Hepatocyte (in vitro differentiated cells): ENCODE results near the gene LRRC26. TPM values are rescaled to one million over a fixed set of nuclear protein-coding genes. Genes with fewer than 3 reads are reported as not detected.

Experiments
- DNase-seq: peaks from one replicate; pipeline ENCODE4 v3.0.0-alpha.2; 2016; ENCODE audit warnings: low spot score
- H2AFZ ChIP-seq: fragments of 200-600 bp; sonication (generic); 2 replicates; pipeline ENCODE4 v1.6.0; 2016; ENCODE audit warnings: antibody characterized with exemption, mild to moderate bottlenecking
- H3K27ac ChIP-seq: fragments of 200-600 bp; sonication (generic); 2 replicates; pipeline ENCODE4 v1.5.1; 2016; ENCODE audit warnings: mild to moderate bottlenecking
- H3K27me3 ChIP-seq: fragments of 200-600 bp; sonication (generic); 2 replicates; pipeline ENCODE4 v1.6.1; 2016
- H3K36me3 ChIP-seq: fragments of 200-600 bp; sonication (generic); replicated peaks from 2 replicates; pipeline ENCODE4 v1.5.1; 2016; ENCODE audit warnings: low read depth; ENCODE audit not compliant: insufficient read depth
- H3K4me1 ChIP-seq: fragments of 200-600 bp; sonication (generic); 2 replicates; pipeline ENCODE4 v1.5.1; 2016; ENCODE audit warnings: mild to moderate bottlenecking, moderate library complexity; ENCODE audit not compliant: insufficient read depth
- H3K4me2 ChIP-seq: fragments of 200-600 bp; sonication (generic); 2 replicates; pipeline ENCODE4 v1.6.0; 2016
- H3K4me3 ChIP-seq: fragments of 200-600 bp; sonication (generic); 2 replicates; pipeline ENCODE4 v1.5.1; 2016; ENCODE audit warnings: mild to moderate bottlenecking
- H3K79me2 ChIP-seq: fragments of 200-600 bp; sonication (generic); 2 replicates; pipeline ENCODE4 v1.6.0; 2017; ENCODE audit warnings: mild to moderate bottlenecking
- H3K9me2 ChIP-seq: fragments of 200-600 bp; sonication (generic); replicated peaks from 2 replicates; pipeline ENCODE4 v1.6.0; 2017; ENCODE audit warnings: mild to moderate bottlenecking; ENCODE audit not compliant: insufficient read depth
- H3K9me3 ChIP-seq: fragments of 200-600 bp; sonication (generic); 2 replicates; pipeline ENCODE4 v1.5.1; 2016; ENCODE audit warnings: low read depth, mild to moderate bottlenecking
- H4K20me1 ChIP-seq: fragments of 200-600 bp; sonication (generic); 2 replicates; pipeline ENCODE4 v1.6.0; 2016; ENCODE audit warnings: mild to moderate bottlenecking; ENCODE audit not compliant: insufficient read depth, poor library complexity, severe bottlenecking
- CTCF ChIP-seq: fragments of 200-600 bp; sonication (generic); IDR thresholded peaks from 2 replicates; pipeline ENCODE4 v1.5.1; 2016; ENCODE audit warnings: antibody characterized with exemption, mild to moderate bottlenecking; ENCODE audit not compliant: poor library complexity
- EZH2 ChIP-seq: fragments of 200-600 bp; sonication (generic); IDR thresholded peaks from 2 replicates; pipeline ENCODE4 v1.6.1; 2016; ENCODE audit warnings: antibody characterized with exemption, mild to moderate bottlenecking, borderline replicate concordance
- EZH2phosphoT487 ChIP-seq: fragments of 200-600 bp; sonication (generic); IDR thresholded peaks from one replicate; pipeline ENCODE4 v1.6.1; 2018; ENCODE audit warnings: antibody characterized with exemption, mild to moderate bottlenecking, low read depth, moderate library complexity; ENCODE audit not compliant: unreplicated experiment, severe bottlenecking
- WGBS: methylation state at CpG from one replicate; pipeline ENCODE4 v1.1.6; 2016; ENCODE audit warnings: low lambda C conversion rate; ENCODE audit errors: missing lambda C conversion rate; 5-methylcytosine and 5-hydroxymethylcytosine counted together
- polyA plus RNA-seq: library from polyadenylated mRNA; unstranded; fragments of >200 nt; fragmentation: Nextera tagmentation; extraction: Ambion mirVana; gene quantifications from 2 replicates; pipeline ENCODE4 v1.2.1, GENCODE V29; 2016
- total RNA-seq: library from RNA; depleted of rRNA; stranded (reverse); fragments of >200 nt; gene quantifications from 2 replicates; pipeline ENCODE4 v1.2.3, GENCODE V29; 2014

LRRC26 gene
- total and polyA plus RNA-seq, 2 experiments from 2014 or later: 0.73 to 2.6 TPM

- peaks cover 94% of the 10 kb centered on the region for H3K27me3 ChIP-seq
- no peak for TF ChIP-seq CTCF
- no peak for TF ChIP-seq EZH2
- TF ChIP-seq EZH2phosphoT487: no peak
Observed at GRCh38 chr9:137165250-137165836, 4.5 kb downstream of the LRRC26 start.

GRCh38 chr9:137164370-137165249, 5.2 kb downstream of the LRRC26 start:
- Histone ChIP-seq H3K27me3 (peaks cover 94% of the 10 kb centered on the region), H2AFZ (no peak overlapping the region), H3K36me3 (no peaks in the 10 kb centered on the region), H3K4me2 (no peak overlapping the region), H3K4me1 (peaks cover 23% of the 10 kb centered on the region), H3K9me3 (no peaks in the 10 kb centered on the region), H4K20me1 (no peaks in the 10 kb centered on the region), H3K79me2 (no peaks in the 10 kb centered on the region), H3K4me3 (no peak overlapping the region), H3K27ac (no peak overlapping the region), H3K9me2 (no peaks in the 10 kb centered on the region)
- WGBS: 82% methylated on average over 34 of the region's 34 CpGs
- TF ChIP-seq EZH2phosphoT487: no peak
- TF ChIP-seq EZH2: no peak
- TF ChIP-seq CTCF: no peak
- DNase-seq: no peak

More at GRCh38 chr9:137165250-137165836, 4.5 kb downstream of the LRRC26 start:
- no peaks in the 10 kb centered on the region for H3K36me3 ChIP-seq
- WGBS: 90% methylated on average over 21 of the region's 32 CpGs
- no peaks in the 10 kb centered on the region for H3K9me3 ChIP-seq
- H3K27ac ChIP-seq: no peak overlapping the region
- no peak overlapping the region for H3K4me3 ChIP-seq
- no peak overlapping the region for H2AFZ ChIP-seq
- no peaks in the 10 kb centered on the region for H4K20me1 ChIP-seq
- peaks cover 27% of the 10 kb centered on the region for H3K4me1 ChIP-seq
- no peak for DNase-seq
- H3K79me2 ChIP-seq: no peaks in the 10 kb centered on the region
- H3K4me2 ChIP-seq: no peak overlapping the region
- no peaks in the 10 kb centered on the region for H3K9me2 ChIP-seq

GRCh38 chr9:137163805-137164204, 6.0 kb downstream of the LRRC26 start:
- Histone ChIP-seq H3K27ac (no peak overlapping the region), H3K4me1 (peaks cover 19% of the 10 kb centered on the region), H2AFZ (no peak overlapping the region), H3K4me2 (no peak overlapping the region), H3K27me3 (peaks cover 95% of the 10 kb centered on the region), H3K9me2 (no peaks in the 10 kb centered on the region), H3K4me3 (no peak overlapping the region), H4K20me1 (no peaks in the 10 kb centered on the region), H3K9me3 (no peaks in the 10 kb centered on the region), H3K36me3 (no peaks in the 10 kb centered on the region), H3K79me2 (no peaks in the 10 kb centered on the region)
- DNase-seq: no peak
- TF ChIP-seq CTCF (no peak), EZH2phosphoT487 (no peak), EZH2 (no peak)
- WGBS: 92% methylated on average over 22 of the region's 22 CpGs
